Peyer's patch (tissue), 4 donors: ENCODE measurements around the gene UGT1A8. TPM values are rescaled to one million over a fixed set of nuclear protein-coding genes. Genes with fewer than 3 reads are reported as not detected.

Experiments
- DNase-seq, 3 donors: peaks; one replicate each; pipeline ENCODE4 v3.0.0-alpha.2; 2017 to 2019
- H3K27ac ChIP-seq, 4 donors: fragments of 200-600 bp; sonication (generic); one replicate each; pipeline ENCODE4 v1.5.1; 2016 to 2019
- H3K27me3 ChIP-seq, 2 donors: fragments of 200-600 bp; sonication (generic); one replicate each; pipeline ENCODE4 v1.5.1; 2019
- H3K36me3 ChIP-seq, 3 donors: fragments of 200-600 bp; sonication (generic); one replicate each; pipeline ENCODE4 v1.5.1; 2016 to 2019
- H3K4me1 ChIP-seq, 4 donors: fragments of 200-600 bp; sonication (generic); one replicate each; pipeline ENCODE4 v1.5.1; 2016 to 2019
- H3K4me3 ChIP-seq, 4 donors: fragments of 200-600 bp; sonication (generic); 1 replicate in 3 of 4; 2 replicates in 1 of 4; pipeline ENCODE4 v1.5.1; 2016 to 2019; ENCODE audit warnings: mild to moderate bottlenecking in 1 of 4
- H3K9me3 ChIP-seq, 4 donors: fragments of 200-600 bp; sonication (generic); one replicate each; pipeline ENCODE4 v1.5.1; 2016 to 2019; ENCODE audit warnings: mild to moderate bottlenecking in 1 of 4
- POLR2A ChIP-seq, 2 donors: fragments of 450-650 bp; IDR thresholded peaks; one replicate each; pipeline ENCODE4 v1.5.1; 2017; ENCODE audit warnings: antibody characterized with exemption in 2 of 2, mild to moderate bottlenecking in 2 of 2, moderate library complexity in 2 of 2
- total RNA-seq, 4 donors: library from RNA; depleted of rRNA; stranded (reverse); fragments of >200 nt; gene quantifications; one replicate each; pipeline ENCODE4 v1.1.0, GENCODE V29; 2016
- TF ChIP-seq, protein P1 (sequence below), 6 experiments: fragments of 450-650 bp in 4 of 6; fragments of 200-600 bp in 2 of 6; sonication (generic) in 1 of 6; IDR thresholded peaks; one replicate each; pipeline ENCODE4 v1.5.1; 2017 to 2019; ENCODE audit warnings: antibody characterized with exemption in 6 of 6, mild to moderate bottlenecking in 3 of 6, moderate library complexity in 1 of 6

Gene UGT1A8
- total RNA-seq, 4 donors from 2014 or later = 2.5 to 19.6 (median 10.5) TPM

GRCh38 chr2:233754872-233755611 is 137.6 kb downstream of the UGT1A8 start:
- H3K27me3 ChIP-seq = no peaks in the 10 kb centered on the region

DNA sequence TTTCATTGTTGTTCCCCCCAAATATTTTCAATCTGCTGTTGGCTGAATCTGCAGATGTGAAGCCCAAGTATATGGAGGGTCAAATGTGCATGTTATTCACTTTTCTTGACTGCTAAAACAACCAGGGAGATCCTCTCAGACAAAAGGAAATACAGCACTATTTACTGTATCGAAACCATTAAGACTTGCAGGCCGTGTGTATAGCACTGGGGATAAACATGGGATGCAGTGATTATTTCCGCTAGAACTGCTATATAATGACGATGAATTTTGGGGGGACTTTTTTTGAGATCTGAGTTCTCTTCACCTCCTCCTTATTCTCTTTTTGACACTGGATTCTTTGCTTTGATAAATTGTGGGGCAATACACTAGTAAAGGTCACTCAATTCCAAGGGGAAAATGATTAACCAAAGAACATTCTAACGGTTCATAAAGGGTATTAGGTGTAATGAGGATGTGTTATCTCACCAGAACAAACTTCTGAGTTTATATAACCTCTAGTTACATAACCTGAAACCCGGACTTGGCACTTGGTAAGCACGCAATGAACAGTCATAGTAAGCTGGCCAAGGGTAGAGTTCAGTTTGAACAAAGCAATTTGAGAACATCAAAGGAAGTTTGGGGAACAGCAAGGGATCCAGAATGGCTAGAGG is 139.1 kb downstream of the UGT1A8 start:
- Histone ChIP-seq H3K4me3 (no peak overlapping the region), H3K9me3 (no peaks in the 10 kb centered on the region), H3K27me3 (no peaks in the 10 kb centered on the region), H3K27ac (peak overlapping the region in 2 of 4 donors; percentile 34 to 67), H3K4me1 (peaks cover 0 to 26% (median 3%) of the 10 kb centered on the region in 4 donors), H3K36me3 (no peaks in the 10 kb centered on the region)
- no peak for TF ChIP-seq POLR2A (IDR thresholded peaks at IDR 0.05)
- TF ChIP-seq, protein P1, sequence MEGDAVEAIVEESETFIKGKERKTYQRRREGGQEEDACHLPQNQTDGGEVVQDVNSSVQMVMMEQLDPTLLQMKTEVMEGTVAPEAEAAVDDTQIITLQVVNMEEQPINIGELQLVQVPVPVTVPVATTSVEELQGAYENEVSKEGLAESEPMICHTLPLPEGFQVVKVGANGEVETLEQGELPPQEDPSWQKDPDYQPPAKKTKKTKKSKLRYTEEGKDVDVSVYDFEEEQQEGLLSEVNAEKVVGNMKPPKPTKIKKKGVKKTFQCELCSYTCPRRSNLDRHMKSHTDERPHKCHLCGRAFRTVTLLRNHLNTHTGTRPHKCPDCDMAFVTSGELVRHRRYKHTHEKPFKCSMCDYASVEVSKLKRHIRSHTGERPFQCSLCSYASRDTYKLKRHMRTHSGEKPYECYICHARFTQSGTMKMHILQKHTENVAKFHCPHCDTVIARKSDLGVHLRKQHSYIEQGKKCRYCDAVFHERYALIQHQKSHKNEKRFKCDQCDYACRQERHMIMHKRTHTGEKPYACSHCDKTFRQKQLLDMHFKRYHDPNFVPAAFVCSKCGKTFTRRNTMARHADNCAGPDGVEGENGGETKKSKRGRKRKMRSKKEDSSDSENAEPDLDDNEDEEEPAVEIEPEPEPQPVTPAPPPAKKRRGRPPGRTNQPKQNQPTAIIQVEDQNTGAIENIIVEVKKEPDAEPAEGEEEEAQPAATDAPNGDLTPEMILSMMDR (IDR thresholded peaks at IDR 0.05) = no peak
- DNase-seq = peak in 1 of 3 donors; percentile 58

More at GRCh38 chr2:233754872-233755611, 137.6 kb downstream of the UGT1A8 start:
- no peak overlapping the region for H3K4me3 ChIP-seq
- no peaks in the 10 kb centered on the region for H3K36me3 ChIP-seq
- H3K9me3 ChIP-seq = peaks cover 0 to 4% (median 2%) of the 10 kb centered on the region in 4 donors
- H3K27ac ChIP-seq = no peak overlapping the region
- DNase-seq = no peak
- no peak for TF ChIP-seq POLR2A (IDR thresholded peaks at IDR 0.05)
- TF ChIP-seq, protein P1 (IDR thresholded peaks at IDR 0.05) = no peak
- peaks cover 0 to 14% (median 3%) of the 10 kb centered on the region in 4 donors for H3K4me1 ChIP-seq

DNA sequence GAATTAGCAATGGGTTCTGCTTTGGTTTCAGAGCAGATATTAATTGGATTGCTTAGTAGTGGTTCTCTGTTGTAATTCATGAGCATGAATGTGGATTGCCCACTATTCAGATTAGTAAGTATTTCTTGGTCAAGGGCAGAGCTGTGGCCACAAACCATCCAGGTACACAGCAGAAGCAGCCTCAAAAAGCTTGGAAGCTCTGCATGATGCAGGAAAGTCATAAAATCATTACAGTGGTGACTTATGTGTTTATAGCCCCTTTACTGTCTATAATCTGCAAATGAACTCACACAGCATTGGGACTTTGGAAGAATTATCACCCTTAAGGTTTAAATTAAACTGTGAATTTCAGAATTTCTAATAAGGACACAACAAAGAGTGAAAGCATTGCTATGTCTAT is 140.7 kb downstream of the UGT1A8 start:
- DNase-seq = no peak
- TF ChIP-seq, protein P1 (IDR thresholded peaks at IDR 0.05) = no peak
- TF ChIP-seq POLR2A (IDR thresholded peaks at IDR 0.05) = no peak
- Histone ChIP-seq H3K9me3 (no peaks in the 10 kb centered on the region), H3K36me3 (no peaks in the 10 kb centered on the region), H3K27ac (peak overlapping the region in 3 of 4 donors; percentile 14 to 84 (median 34)), H3K4me1 (peaks cover 0 to 32% (median 3%) of the 10 kb centered on the region in 4 donors), H3K27me3 (no peaks in the 10 kb centered on the region), H3K4me3 (peak overlapping the region in 1 of 4 donors; percentile 6)

GRCh38 chr2:233758849-233759248 is 141.4 kb downstream of the UGT1A8 start:
- Histone ChIP-seq H3K27me3 (no peaks in the 10 kb centered on the region), H3K27ac (peak overlapping the region in 3 of 4 donors; percentile 14 to 84 (median 28)), H3K36me3 (no peaks in the 10 kb centered on the region), H3K9me3 (no peaks in the 10 kb centered on the region), H3K4me3 (no peak overlapping the region), H3K4me1 (peaks cover 0 to 32% (median 3%) of the 10 kb centered on the region in 4 donors)
- no peak for TF ChIP-seq POLR2A (IDR thresholded peaks at IDR 0.05)
- TF ChIP-seq, protein P1 (IDR thresholded peaks at IDR 0.05) = no peak
- no peak for DNase-seq

DNA sequence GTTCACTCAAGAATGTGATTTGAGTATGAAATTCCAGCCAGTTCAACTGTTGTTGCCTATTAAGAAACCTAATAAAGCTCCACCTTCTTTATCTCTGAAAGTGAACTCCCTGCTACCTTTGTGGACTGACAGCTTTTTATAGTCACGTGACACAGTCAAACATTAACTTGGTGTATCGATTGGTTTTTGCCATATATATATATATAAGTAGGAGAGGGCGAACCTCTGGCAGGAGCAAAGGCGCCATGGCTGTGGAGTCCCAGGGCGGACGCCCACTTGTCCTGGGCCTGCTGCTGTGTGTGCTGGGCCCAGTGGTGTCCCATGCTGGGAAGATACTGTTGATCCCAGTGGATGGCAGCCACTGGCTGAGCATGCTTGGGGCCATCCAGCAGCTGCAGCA is 142.6 kb downstream of the UGT1A8 start, which contains the start of gene UGT1A1:
Gene UGT1A1, plus strand, starts transcription at position 228 of the 400 bp plus-strand sequence. Its CDS starts 18 bp downstream, at position 246.
- no peak for DNase-seq
- H3K4me3 ChIP-seq = no peak within 1 kb of the TSS
- no peaks in the 10 kb centered on the region for H3K27me3 ChIP-seq
- peaks cover 0 to 32% (median 3%) of the 10 kb centered on the region in 4 donors for H3K4me1 ChIP-seq
- no peaks in the 10 kb centered on the region for H3K36me3 ChIP-seq
- TF ChIP-seq, protein P1 (IDR thresholded peaks at IDR 0.05) = no peak
- peak in 1 of 2 donors; percentile 13 for TF ChIP-seq POLR2A (IDR thresholded peaks at IDR 0.05)
- peak within 1 kb of the TSS in 3 of 4 donors; percentile 27 to 84 (median 31) for H3K27ac ChIP-seq
- no peaks in the 10 kb centered on the region for H3K9me3 ChIP-seq
